ENCODE results near the gene ASTN1. TPM values are rescaled to one million over a fixed set of nuclear protein-coding genes. Genes with fewer than 3 reads are reported as not detected.

Gene ASTN1
- total and polyA plus RNA-seq, 2 of the 4 experiments (the other 2 are of a cell fraction), result under 0.01 to 0.07 TPM

- Histone ChIP-seq H2BK20ac (ENCODE audit: low read depth, low read length) (peak overlapping the region; percentile 63), H2BK120ac (ENCODE audit: low read depth, low read length) (no peak overlapping the region), H3K14ac (replicated peaks; ENCODE audit: low read depth, low read length) (no peak overlapping the region; the same call in 1 of the 2 replicates), H3K4me2 (ENCODE audit: low read depth, low read length) (no peak overlapping the region), H4K91ac (ENCODE audit: insufficient read depth, low read depth, low read length) (0 out of 2 replicates have a peak overlapping the region, but pooled peaks have one; percentile 15), H3K27me3 (ENCODE audit: control insufficient read depth, insufficient read depth, low read length) (no peaks in the 10 kb centered on the region), H4K20me1 (ENCODE audit: insufficient read depth, low read length) (no peaks in the 10 kb centered on the region), H3K4me3 (ENCODE audit: insufficient read depth, low read depth, low read length) (no peak overlapping the region), H3K4me1 (ENCODE audit: control insufficient read depth, insufficient read depth, low read length) (peaks cover 6% of the 10 kb centered on the region), H3K9me3 (ENCODE audit: control insufficient read depth, insufficient read depth, low read length) (no peaks in the 10 kb centered on the region), H3K79me1 (ENCODE audit: low read depth in 1 of 2, low read length in 2 of 2) (no peaks in the 10 kb centered on the region), H2BK5ac (ENCODE audit: low read depth, low read length, poor library complexity, severe bottlenecking) (no peak overlapping the region), H4K8ac (ENCODE audit: low read depth in 2 of 2, low read length in 2 of 2) (no peak overlapping the region), H3K36me3 (ENCODE audit: control insufficient read depth, insufficient read depth, low read length) (no peaks in the 10 kb centered on the region), H2AK5ac (ENCODE audit: low read depth, low read length) (peak overlapping the region; percentile 74; the same call in 1 of the 2 replicates), H3K27ac (ENCODE audit: insufficient read depth, low read length) (no peak overlapping the region), H3K4ac (ENCODE audit: low read depth, low read length) (0 out of 2 replicates have a peak overlapping the region, but pooled peaks have one; percentile 10), H2BK15ac (ENCODE audit: low read depth, low read length) (0 out of 3 replicates have a peak overlapping the region, but pooled peaks have one; percentile 2), H3K23ac (ENCODE audit: low read depth, low read length) (0 out of 2 replicates have a peak overlapping the region, but pooled peaks have one; percentile 24), H2AFZ (replicated peaks; ENCODE audit: low read length, poor library complexity) (no peak overlapping the region), H2AK9ac (replicated peaks; ENCODE audit: low read depth, low read length, poor library complexity) (no peak overlapping the region), H3K18ac (ENCODE audit: low read depth, low read length) (peak overlapping the region; percentile 26), H4K5ac (ENCODE audit: low read depth, low read length) (no peak overlapping the region), H3K9ac (ENCODE audit: low read depth, low read length) (no peak overlapping the region), H3K56ac (ENCODE audit: extremely low read depth, insufficient read depth, low read length) (no peak overlapping the region), H3K9me1 (ENCODE audit: insufficient read depth, low read length) (peaks cover 5% of the 10 kb centered on the region)
- dilution Hi-C loops (cut with HindIII; ENCODE audit: low sequenced_read_pairs, unreplicated experiment) (no loop called here), intact Hi-C loops (cut with micrococcal nuclease) (loop anchor here (5.0 kb wide), 2 partner anchors 50 to 720 kb away; no protein-coding TSS in a partner anchor), in situ Hi-C loops (cut with MboI; ENCODE audit: low sequenced_read_pairs) (no loop called here)
- DNase-seq (peak; percentile 28), ATAC-seq (ENCODE audit: low read depth) (0 out of 2 replicates have a peak, but pooled peaks have one; percentile 8)
- BruUV-seq (replicated peaks), result no TSS peak
- POLR2A ChIA-PET (ENCODE audit: unreplicated experiment), result interaction anchor here (0.6 kb wide), 1 partner anchor 1005 kb away, joined by 5 read pairs; no protein-coding TSS in a partner anchor
- TF ChIP-seq USF2 (IDR thresholded peaks at IDR 0.05; ENCODE audit: low read depth, low read length) (no peak), MAZ (IDR thresholded peaks at IDR 0.05; ENCODE audit: borderline replicate concordance, low read depth, low read length) (no peak), NFE2L2 (IDR thresholded peaks at IDR 0.05; ENCODE audit: low read depth, low read length) (no peak), MAFK (IDR thresholded peaks at IDR 0.05; ENCODE audit: low read depth, low read length) (no peak), RAD21 (IDR thresholded peaks at IDR 0.05; ENCODE audit: low read length) (no peak), BHLHE40 (IDR thresholded peaks at IDR 0.05; ENCODE audit: low read depth, low read length) (no peak), ELK1 (IDR thresholded peaks at IDR 0.05; ENCODE audit: borderline replicate concordance, low read depth, low read length) (no peak), CHD1 (IDR thresholded peaks at IDR 0.05; ENCODE audit: low read depth, low read length) (no peak), SMC3 (IDR thresholded peaks at IDR 0.05; ENCODE audit: low read depth, low read length) (no peak), RCOR1 (IDR thresholded peaks at IDR 0.05; ENCODE audit: insufficient replicate concordance, low read length) (no peak)
- CTCF ChIA-PET, result no interaction called here
These were observed 42.4 kb upstream of the ASTN1 start for GRCh38 chr1:177206831-177207355.

All from IMR-90 (cell line).